HG02840 (cell line): ENCODE results near the gene GNG12.

Source experiments
- ATAC-seq: cut with Tn5 transposase; IDR thresholded peaks from one replicate; pipeline ENCODE4 v1.9.1; 2021; ENCODE audit warnings: mild to moderate bottlenecking, moderate library complexity, moderate number of reproducible peaks; ENCODE audit not compliant: unreplicated experiment, low FRiP score

GNG12 gene

DNA sequence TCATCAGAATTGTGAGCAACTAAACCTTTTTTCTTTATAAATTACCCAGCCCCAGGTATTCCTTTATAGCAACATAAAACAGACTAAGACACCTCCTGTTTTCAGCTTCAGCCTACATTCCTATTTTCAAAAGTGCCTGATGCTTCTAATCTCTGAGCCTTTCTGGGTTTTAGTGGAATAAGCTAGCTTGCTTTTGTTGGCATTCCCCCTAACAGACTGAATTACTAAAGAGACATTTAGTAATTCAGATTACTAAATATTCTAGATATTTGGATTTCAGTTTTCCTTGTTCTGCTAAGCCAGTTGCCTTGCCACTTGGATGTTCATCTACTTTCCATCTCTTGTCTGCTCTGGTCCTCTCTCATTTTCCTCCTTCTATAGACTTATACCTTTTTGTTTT lies 10.5 kb upstream of the GNG12 start:
- no peak for ATAC-seq

DNA sequence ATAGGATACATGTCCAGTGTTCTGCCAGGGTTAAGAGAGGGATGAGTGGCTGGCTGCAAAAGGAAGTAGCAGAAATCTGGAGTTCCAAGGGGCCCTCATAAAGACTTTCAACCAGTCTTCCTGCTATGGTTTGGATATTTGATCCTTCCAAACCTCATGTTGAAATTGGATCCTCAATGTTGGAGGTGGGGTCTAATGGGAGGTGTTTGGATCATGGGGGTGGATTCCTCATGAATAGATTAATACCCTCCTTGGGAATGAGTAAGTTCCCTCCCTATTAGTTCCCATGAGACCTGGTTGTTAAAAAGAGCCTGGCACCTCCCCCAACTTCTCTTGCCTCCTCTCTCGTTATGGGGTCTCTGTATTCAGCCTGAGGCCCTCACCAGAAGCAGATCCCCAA lies 10.1 kb upstream of the GNG12 start:
- no peak for ATAC-seq

DNA sequence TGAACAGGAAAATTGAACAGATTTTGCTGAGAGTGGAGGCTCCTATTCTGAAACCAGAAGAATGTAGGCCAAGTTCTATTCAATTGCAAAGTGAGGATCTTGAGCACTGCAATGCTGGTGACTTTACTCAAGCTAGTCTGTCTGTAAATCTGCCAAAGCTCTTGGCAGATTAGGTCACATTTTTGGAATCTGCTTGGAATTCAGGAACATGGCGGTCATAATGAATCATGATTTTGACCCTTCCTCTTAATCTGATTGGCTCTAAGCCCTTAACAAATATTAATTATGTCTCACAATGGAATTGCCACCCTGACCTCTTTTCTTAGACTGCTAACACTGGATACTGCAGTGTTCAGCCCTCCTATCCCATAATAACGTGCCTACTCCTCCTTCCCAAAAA lies 7.2 kb upstream of the GNG12 start:
- no peak for ATAC-seq

DNA sequence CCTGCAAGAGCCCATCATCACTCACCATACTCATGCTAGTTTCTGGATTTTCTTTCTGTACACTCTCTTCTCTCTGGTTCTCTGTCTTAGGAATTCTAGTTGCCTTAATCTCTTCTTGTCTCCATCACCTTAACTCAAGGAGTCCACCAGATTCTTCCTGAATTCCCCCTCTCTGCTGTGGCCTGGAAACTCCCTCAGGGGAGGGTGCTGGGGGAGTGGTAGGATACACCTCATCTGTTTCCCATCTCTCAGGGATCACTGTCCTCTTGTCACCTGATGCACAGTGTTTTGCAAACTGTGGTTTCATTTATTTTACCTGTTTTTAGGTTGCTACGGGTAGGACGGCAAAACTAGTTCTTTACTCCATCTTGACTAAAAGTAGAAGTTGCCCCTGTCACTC lies 6.6 kb upstream of the GNG12 start:
- no peak for ATAC-seq

DNA sequence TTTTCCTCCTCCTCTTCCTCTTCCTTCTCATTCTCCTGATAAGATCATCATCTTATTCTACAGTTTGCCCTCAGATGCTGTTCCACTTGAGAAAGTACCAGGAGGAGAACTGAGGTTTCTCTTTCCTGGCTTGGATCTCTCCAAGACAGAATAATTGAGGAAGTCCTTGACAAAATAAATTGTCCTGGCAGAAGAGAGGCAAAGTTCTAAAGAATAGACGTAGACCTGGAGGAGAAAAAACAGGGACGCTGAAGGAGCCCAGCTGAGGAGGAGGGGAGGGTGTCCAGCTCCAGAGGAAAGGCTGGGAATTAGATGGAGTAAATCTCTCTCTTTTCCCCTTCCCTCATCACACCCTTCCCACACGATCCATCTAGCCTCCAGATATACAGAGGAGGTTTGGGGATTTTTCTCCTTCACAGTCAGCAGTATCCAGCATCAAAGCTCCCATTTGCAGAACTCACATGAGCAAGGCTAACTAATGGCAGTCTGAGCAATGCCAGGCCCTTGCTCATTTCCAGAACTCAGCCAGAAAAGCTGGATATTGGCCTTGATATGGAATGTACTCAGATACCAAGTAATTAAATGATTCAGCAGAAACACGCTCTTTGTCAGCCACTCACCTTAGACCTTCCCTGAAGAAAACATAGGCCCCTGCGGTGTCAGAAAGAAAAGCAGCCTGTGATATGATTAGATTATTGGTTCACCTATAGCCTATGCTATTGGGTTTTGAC lies 5.1 kb upstream of the GNG12 start:
- ATAC-seq = no peak

DNA sequence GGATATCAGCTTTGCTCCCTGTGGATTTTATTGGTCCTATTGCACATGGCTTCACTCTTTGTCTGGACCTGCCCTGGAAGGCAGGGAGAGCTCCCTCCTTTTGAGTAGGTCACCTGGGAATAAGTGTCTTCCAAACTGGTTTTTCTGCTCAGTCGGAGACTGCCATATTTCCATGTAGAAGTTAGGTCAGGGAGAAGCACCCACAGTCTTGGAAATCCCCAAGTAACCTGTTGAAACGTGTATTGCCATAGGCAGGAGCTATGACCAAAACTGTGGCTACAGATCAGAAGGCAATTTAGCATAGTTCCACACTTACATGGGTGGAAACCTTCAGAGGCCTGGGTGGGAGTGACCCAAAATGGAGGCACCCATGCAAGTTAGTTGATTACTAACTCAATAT lies 3.5 kb upstream of the GNG12 start:
- ATAC-seq = no peak

DNA sequence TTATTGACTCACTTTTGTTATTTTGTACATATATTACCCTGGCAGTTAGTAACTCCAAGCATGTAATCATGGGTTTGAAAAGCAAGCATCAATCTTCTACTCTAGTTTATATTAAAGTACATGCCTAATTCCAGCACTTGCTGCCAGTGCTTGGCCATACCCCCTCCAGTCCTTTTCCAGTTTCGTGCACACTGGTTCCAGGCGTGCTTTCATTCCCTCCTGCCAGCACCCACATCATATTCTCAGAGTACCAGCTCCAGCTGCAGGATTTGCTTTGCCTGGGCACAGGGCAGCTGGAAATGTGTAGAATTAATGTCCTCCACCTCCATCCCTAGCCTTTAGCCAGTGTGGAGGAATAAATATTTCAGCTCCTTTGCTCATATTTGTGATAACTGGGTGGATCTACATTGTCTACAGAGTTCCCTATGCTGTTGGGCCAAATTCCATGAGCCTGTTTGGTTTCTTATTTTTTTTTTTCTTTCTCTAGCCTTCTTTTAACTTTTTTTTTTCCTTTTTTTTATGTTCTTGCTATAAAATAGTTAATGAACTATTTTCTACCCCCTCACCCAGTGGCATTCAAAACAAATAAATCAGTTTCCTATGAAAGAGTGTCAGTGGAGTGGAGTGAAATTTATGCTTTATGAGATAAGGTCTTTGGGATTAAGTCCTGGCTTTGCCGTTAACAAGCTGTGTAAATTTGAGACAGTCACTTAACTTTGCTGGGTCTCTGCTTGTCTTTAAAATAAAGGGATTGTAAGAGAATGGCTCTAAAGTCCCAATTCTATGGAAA lies 2.6 kb upstream of the GNG12 start:
- ATAC-seq = no peak

DNA sequence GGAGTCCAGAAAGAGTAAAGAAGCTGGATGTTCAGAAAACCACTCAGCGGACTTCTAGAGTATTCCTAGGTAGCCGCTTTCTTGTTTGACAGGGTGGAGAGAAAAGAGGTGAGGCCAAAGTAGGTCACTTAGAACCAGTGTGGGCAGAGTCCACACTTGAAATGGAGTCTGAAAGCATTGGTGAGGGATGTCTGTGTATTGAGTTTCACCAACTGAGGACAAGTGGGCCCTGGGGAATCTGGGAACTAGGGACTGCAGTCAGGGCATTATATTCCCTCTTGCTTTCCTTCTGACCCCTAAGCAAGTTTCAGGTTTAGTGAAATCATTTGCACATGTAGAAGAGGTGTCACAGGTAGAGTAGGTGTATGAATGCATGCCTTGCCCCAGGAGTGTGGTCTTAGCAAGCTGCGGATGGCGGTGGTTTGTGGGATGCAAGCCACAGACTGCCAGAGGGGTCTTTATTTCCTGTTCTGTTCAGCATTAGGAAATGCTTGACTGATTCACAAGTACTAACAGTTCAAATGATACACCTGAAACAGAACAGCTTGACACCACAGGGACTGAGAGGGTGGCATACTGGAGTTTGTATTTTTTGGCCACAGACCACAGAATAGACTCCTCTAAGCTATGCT lies 1.1 kb upstream of the GNG12 start:
- no peak for ATAC-seq

DNA sequence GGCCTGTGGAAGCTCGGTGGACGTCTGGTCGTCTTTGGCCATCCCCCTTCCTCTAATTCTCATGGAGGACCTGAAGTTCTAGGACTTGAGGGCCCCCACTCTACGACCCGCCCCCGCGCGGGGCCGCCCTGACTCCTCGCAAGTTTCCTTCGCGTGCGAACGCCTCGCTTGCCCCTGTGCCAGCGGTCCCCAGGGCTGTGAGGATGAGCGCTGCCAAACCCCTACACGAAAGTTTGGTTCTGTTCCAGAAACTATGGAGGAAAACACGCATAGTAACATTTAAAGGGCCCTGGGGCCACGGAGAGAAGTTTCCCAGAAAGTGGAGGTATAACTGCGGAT lies 304 bp upstream of the GNG12 start:
- no peak for ATAC-seq

DNA sequence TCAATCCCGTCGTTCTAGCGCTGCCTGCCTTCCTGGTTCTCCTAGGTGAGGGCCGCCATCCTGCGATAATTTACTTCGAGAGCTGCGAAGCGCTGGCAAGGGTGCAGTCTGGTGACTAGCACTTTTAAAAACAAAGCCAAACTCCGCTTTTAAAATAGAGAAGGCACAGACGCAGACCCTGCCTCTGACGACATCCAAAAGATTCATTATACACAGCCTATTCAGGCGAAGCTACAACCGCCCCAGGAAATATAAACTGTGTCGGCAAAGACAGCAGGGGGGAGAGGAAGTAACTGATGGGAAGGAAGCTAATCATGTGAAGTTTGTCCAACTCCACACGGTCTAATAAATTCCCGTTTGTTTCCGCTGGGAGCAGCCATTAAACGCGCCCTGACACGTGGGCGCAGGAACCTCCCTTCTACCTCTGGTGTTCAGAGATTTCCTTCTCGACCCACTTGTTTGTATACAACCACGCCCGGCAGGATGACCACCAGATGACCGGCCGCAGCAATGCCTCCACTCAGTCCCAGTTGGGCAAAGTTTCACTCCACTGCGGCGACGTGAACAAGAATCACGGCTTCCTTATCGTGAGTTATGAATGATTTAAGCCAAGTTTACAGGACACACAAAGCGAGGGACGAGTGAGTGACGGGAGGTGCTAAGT lies 1.3 kb downstream of the GNG12 start:
- no peak for ATAC-seq

DNA sequence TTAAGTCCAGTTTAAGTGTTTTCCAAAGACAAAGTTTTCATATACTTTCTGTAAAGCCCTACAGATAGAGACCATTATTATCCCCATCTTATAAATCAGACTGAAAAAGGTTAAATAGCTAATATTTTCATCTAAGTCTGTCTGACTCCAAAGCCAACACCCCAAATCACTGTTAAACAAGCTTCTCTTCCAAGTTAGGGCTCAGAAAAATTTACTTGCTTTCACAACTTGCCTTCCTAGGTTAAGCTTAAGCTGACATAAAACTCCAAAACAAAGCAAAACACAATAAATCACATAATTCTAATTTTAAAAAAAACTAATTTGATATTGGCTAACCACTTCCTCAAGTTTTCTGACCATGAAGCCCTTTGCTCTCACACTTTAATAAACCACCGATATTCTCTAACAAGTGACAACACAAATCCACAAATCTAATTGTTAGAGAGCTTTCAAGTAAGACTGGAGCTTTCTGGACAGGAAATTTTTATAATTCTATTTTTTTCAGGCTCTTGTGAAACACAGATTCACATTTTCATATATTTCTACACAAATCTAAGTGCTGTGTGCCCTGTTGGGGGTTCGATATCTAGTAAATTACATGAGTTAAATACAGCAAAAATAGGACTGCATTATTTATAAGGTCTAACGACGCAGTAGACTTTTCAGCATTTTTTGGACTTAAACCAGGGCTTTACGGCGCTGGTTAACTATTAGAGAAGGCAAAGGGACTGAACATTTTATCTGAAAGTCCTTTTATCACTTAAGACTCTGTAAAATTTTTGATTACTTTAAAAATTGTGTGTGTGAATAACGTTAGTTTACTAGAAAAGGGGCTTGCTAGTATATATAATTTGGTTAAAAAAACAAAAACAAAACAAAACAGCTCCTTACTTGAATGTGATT lies 2.1 kb downstream of the GNG12 start:
- no peak for ATAC-seq

DNA sequence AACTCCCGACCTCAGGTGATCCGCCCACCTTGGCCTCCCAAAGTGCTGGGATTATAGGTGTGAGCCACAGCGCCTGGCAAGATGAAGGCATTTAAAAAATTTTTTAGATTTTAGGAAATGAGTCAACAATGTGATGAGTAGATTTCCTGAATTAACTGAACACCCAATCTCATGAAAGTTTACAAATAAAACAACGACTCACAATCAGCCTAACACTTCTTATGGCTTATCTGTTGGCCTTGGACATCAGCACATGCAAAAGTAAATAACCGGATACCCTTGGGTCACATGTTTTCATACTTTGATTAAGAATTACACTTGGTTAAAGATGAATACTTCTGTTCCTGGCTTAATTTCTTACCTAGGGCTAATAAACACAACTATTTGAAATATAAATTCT lies 3.0 kb downstream of the GNG12 start:
- ATAC-seq = no peak

DNA sequence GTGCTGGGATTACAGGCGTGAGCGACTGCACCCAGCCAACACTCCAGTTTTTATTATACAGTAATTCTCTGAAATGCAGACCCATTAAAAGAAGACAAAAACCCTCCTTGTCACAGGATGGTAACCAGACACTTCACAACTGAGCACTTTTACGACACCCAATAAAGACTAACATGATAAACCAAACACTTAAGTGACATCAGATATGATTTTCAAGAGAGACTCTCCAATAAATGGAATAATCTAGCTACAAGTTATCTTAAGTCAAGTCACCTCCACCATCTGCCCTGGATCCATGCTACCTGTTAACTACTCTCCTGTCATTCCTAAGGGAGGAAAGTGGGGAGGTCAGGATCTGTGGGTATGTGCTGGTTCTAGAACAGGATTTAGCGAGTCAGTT lies 5.6 kb downstream of the GNG12 start:
- ATAC-seq = no peak

DNA sequence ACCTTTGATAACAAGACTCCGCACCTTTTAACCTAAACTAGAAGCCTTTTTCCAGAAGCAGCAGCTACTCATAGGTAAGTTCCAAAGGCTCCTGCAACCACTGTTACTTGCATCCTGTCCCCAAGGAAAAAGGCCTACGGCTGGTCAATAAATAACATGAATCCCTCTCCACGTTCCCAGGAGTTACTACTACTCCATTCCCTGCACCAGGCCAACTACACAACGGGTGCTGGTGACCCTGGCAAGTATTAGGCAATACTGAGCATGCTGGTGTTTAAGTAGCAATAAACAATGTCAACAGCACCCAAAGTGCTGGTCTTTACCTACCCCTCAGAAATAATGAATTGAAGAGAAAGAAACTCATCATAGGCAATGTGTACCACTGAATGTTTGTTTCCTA lies 7.7 kb downstream of the GNG12 start:
- ATAC-seq = no peak

DNA sequence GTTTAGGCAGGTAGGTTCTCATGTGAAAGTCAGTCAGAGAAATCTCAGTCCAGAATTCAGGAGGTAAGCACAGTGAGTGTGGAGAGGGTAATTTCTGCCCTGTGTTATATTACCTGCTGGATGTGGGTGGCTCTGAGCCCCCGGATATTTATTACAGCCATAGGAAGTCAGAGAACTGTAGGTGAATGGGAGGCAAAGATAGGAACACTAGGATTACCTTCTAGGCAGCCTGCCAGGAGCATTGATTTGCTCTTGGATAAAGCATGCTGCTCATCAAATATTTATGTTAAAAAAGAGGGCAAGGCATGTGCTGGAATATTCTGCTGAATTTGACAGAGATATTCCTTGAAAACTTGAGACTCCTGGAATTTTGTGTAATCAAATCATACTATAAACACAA lies 8.5 kb downstream of the GNG12 start:
- ATAC-seq = no peak

DNA sequence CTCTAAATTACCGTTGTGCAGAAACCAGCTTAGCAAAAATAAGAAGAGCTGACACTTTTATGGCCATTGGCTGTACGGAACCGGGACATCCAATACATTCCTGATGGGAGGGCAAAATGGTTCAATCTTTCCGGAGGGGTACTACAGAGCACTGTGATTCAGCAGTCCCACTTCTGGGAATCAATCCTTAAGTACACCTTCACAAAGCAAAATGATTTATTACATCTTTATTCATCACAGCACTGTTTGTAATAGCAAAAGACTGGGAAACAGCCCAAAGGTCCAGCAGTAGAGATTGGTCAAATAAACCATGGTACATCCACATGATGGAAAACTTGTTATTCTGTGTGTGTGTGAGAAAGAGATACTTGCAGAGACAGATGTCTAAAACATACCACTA lies 9.7 kb downstream of the GNG12 start:
- no peak for ATAC-seq

DNA sequence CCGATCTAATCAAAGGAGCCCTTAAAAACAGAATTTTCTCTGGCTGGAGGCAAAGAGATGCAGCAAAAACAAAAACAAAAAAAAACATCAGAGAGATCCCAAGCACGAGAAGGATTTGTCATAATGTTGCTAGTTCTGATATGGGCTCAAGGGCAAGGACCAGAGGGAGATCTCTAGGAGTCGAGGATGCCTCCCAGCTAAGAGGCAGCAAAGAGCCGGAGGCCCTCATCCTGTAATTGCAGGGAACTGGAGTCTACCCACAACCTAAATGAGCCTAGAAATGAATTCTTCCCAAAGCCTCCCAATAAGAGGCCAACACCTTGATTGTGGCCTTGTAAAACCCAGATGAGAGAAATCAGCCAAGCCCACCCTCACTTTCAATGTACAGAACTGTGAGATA lies 12.0 kb downstream of the GNG12 start:
- no peak for ATAC-seq

DNA sequence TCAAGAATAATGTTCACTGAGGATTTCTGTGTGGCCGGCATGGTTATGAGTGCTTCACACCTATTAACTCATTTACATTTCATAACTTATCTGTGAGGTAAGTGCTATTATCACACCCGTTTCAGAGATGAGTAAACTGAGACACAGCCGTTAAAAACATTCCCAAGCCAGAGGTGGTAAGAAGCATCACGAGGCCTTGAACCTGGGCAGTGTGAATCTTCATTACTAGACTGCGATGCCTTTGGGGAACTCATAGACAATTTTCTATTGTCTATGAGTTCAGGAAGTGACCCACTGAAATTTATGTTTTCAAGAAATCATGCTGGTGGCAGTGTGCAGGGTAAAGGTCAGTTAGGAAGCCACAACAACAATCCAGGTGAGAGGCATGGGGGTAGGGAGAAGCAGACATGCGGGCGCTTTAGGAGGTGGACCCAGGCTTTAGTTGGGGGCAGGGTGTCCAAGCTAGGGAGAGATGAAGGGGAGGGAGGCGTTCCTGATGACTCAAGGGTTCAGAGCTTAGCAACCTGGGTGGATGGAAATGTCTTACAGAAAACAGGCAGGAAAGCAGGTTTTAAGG lies 14.5 kb downstream of the GNG12 start:
- ATAC-seq = no peak

DNA sequence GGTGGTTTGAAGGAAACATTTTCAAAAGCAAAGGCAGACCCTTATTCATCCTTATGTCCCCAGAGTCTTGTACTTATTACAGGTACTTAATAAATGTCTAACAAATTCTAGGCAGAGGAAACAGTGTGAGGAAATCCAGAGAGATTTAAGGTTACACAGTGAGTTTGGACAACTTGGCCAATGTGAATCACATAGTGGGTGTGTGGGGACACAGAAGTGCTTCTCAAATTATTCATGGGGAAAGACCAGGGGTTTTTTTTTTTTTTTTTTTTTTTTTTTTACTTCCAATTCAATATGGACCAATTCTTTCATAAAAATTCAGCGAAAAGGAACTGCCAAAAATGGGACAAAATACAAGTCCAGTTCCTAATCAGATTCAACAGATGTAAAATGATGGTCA lies 15.1 kb downstream of the GNG12 start:
- no peak for ATAC-seq

DNA sequence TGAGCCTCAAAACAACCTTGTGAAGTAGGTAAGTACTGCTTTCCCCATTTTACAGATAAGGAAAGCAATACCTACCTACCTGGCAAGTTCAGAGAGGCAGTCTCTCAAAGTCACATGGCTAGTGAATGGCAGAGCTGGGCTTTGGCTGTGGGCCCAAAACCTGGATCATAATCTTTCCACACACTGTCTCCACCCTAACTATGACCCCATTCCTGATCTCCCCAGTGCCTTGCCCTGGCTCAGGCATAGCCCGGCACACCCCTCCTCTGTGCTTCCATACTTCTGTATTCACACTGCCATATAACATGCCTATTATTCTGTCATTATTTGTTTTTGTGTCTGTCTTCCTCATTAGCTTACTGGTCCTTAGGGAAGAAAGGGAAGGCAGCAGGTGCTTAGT lies 15.9 kb downstream of the GNG12 start:
- no peak for ATAC-seq
